HepG2 (cell line): ENCODE measurements around the gene TMEM217. TPM values are rescaled to one million over a fixed set of nuclear protein-coding genes. Genes with fewer than 3 reads are reported as not detected.

Experiments used
- CENPT ChIP-seq: sonication (generic); formaldehyde crosslinking; IDR thresholded peaks from 2 replicates; pipeline ENCODE4 v1.8.0; 2022; ENCODE audit warnings: low read depth, mild to moderate bottlenecking, moderate library complexity, missing genetic modification reagents
- ETV5 ChIP-seq: IDR thresholded peaks from 2 replicates; pipeline ENCODE4 v1.6.1; 2018; ENCODE audit warnings: missing biosample characterization, missing genetic modification reagents, inconsistent platforms, borderline replicate concordance
- FOSL2 ChIP-seq: sonication (generic); formaldehyde crosslinking; IDR thresholded peaks from 2 replicates; pipeline ENCODE4 v1.4.0; 2020; ENCODE audit warnings: missing genetic modification reagents
- NCOA1 ChIP-seq: sonication (generic); formaldehyde crosslinking; IDR thresholded peaks from 2 replicates; pipeline ENCODE4 v1.9.0; 2021; ENCODE audit warnings: missing genetic modification reagents
- PAWR ChIP-seq: sonication (generic); formaldehyde crosslinking; IDR thresholded peaks from 2 replicates; pipeline ENCODE4 v1.4.0; 2020; ENCODE audit warnings: missing genetic modification reagents, mild to moderate bottlenecking, borderline replicate concordance
- RELA ChIP-seq: sonication (generic); formaldehyde crosslinking; IDR thresholded peaks from 2 replicates; pipeline ENCODE4 v1.4.0; 2020; ENCODE audit warnings: missing genetic modification reagents
- SIN3B ChIP-seq: fragments of 150-350 bp; IDR thresholded peaks from 2 replicates; pipeline ENCODE4 v1.6.1; 2014; ENCODE audit warnings: low read length
- ZBTB7A ChIP-seq: sonication (generic); formaldehyde crosslinking; IDR thresholded peaks from 2 replicates; pipeline ENCODE4 v1.8.0; 2022; ENCODE audit warnings: mild to moderate bottlenecking, missing genetic modification reagents
- ZBTB7B ChIP-seq: sonication (generic); formaldehyde crosslinking; IDR thresholded peaks from 2 replicates; pipeline ENCODE4 v1.4.0; 2020; ENCODE audit warnings: missing genetic modification reagents
- ZNF264 ChIP-seq: sonication (generic); formaldehyde crosslinking; IDR thresholded peaks from 2 replicates; pipeline ENCODE4 v1.4.0; 2020; ENCODE audit warnings: missing genetic modification reagents
- ZNF746 ChIP-seq: sonication (generic); formaldehyde crosslinking; IDR thresholded peaks from 2 replicates; pipeline ENCODE4 v1.8.0; 2022; ENCODE audit warnings: mild to moderate bottlenecking, missing genetic modification reagents
- polyA plus RNA-seq, 8 experiments: library from polyadenylated mRNA; depleted of rRNA in 3 of 8; stranded (reverse) in 7 of 8; unstranded in 1 of 8; fragments of >200 nt; fragmentation: Illumina TruSeq in 4 of 8; extraction: Trizol in 4 of 8; gene quantifications; 2 replicates each; pipeline versions ENCODE4 v1.2.1 to v1.2.3, GENCODE V29; 2011 to 2016; ENCODE audit warnings: low read depth in 4 of 8, missing spikeins in 1 of 8, mixed read lengths in 1 of 8; ENCODE audit not compliant: insufficient read depth in 1 of 8
- total RNA-seq, 5 experiments: library from RNA; depleted of rRNA; stranded (reverse); fragments of >200 nt; fragmentation: Illumina TruSeq; extraction: Trizol; gene quantifications; 2 replicates each; pipeline ENCODE4 v1.2.3, GENCODE V29; 2016; ENCODE audit warnings: low read depth in 1 of 5
- TF ChIP-seq, protein P1 (sequence below): sonication (generic); formaldehyde crosslinking; IDR thresholded peaks from 2 replicates; pipeline ENCODE4 v1.5.0; 2020; ENCODE audit warnings: mild to moderate bottlenecking, missing genetic modification reagents, borderline replicate concordance
- TF ChIP-seq, protein P2 (sequence below): sonication (generic); formaldehyde crosslinking; IDR thresholded peaks from 2 replicates; pipeline ENCODE4 v1.4.0; 2020; ENCODE audit warnings: mild to moderate bottlenecking, missing genetic modification reagents
- TF ChIP-seq, protein P3 (sequence below): IDR thresholded peaks from 2 replicates; pipeline ENCODE4 v1.6.1; 2016; ENCODE audit warnings: control low read depth
- TF ChIP-seq, protein P4 (sequence below): sonication (generic); formaldehyde crosslinking; IDR thresholded peaks from 2 replicates; pipeline ENCODE4 v1.8.0; 2022; ENCODE audit warnings: missing genetic modification reagents, mild to moderate bottlenecking, borderline replicate concordance

Gene TMEM217
- total and polyA plus RNA-seq, 2 of the 13 experiments (the other 11 are each of a cell fraction or from before 2014, with no cell fraction given), result 2.3 to 3.4 TPM

DNA sequence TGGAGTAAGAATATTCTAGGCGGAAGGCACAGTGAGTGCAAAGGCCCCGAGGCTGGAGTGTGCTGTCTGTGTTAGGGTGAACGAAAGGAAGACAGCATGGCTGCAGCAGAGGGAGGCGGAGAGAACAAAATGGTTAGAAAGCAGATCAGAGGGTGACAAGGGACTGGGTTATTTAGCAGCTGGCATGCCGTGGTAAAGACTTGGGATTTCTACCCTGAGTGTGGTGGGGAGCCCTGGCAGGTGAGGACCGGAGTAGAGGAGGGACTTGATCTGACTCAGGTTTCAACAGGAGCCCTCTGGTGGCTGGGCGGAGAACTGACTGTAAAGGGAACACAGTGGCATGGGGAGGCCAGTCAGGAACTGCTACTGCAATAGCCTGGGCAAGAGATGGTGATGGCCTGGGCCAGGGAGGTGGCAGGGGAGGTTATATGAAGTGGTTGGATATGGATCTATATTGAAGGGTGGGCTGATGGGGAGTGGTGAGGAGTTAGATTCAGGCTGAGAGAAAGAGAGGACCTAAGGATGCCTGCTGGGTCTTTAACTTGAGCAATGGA, 50.0 kb downstream of the TMEM217 start (continued):
- TF ChIP-seq, protein P1, sequence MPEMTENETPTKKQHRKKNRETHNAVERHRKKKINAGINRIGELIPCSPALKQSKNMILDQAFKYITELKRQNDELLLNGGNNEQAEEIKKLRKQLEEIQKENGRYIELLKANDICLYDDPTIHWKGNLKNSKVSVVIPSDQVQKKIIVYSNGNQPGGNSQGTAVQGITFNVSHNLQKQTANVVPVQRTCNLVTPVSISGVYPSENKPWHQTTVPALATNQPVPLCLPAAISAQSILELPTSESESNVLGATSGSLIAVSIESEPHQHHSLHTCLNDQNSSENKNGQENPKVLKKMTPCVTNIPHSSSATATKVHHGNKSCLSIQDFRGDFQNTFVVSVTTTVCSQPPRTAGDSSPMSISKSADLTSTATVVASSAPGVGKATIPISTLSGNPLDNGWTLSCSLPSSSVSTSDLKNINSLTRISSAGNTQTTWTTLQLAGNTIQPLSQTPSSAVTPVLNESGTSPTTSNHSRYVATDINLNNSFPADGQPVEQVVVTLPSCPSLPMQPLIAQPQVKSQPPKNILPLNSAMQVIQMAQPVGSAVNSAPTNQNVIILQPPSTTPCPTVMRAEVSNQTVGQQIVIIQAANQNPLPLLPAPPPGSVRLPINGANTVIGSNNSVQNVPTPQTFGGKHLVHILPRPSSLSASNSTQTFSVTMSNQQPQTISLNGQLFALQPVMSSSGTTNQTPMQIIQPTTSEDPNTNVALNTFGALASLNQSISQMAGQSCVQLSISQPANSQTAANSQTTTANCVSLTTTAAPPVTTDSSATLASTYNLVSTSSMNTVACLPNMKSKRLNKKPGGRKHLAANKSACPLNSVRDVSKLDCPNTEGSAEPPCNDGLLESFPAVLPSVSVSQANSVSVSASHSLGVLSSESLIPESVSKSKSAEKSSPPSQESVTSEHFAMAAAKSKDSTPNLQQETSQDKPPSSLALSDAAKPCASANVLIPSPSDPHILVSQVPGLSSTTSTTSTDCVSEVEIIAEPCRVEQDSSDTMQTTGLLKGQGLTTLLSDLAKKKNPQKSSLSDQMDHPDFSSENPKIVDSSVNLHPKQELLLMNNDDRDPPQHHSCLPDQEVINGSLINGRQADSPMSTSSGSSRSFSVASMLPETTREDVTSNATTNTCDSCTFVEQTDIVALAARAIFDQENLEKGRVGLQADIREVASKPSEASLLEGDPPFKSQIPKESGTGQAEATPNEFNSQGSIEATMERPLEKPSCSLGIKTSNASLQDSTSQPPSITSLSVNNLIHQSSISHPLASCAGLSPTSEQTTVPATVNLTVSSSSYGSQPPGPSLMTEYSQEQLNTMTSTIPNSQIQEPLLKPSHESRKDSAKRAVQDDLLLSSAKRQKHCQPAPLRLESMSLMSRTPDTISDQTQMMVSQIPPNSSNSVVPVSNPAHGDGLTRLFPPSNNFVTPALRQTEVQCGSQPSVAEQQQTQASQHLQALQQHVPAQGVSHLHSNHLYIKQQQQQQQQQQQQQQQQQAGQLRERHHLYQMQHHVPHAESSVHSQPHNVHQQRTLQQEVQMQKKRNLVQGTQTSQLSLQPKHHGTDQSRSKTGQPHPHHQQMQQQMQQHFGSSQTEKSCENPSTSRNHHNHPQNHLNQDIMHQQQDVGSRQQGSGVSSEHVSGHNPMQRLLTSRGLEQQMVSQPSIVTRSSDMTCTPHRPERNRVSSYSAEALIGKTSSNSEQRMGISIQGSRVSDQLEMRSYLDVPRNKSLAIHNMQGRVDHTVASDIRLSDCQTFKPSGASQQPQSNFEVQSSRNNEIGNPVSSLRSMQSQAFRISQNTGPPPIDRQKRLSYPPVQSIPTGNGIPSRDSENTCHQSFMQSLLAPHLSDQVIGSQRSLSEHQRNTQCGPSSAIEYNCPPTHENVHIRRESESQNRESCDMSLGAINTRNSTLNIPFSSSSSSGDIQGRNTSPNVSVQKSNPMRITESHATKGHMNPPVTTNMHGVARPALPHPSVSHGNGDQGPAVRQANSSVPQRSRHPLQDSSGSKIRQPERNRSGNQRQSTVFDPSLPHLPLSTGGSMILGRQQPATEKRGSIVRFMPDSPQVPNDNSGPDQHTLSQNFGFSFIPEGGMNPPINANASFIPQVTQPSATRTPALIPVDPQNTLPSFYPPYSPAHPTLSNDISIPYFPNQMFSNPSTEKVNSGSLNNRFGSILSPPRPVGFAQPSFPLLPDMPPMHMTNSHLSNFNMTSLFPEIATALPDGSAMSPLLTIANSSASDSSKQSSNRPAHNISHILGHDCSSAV, result no peak
- TF ChIP-seq, protein P2, sequence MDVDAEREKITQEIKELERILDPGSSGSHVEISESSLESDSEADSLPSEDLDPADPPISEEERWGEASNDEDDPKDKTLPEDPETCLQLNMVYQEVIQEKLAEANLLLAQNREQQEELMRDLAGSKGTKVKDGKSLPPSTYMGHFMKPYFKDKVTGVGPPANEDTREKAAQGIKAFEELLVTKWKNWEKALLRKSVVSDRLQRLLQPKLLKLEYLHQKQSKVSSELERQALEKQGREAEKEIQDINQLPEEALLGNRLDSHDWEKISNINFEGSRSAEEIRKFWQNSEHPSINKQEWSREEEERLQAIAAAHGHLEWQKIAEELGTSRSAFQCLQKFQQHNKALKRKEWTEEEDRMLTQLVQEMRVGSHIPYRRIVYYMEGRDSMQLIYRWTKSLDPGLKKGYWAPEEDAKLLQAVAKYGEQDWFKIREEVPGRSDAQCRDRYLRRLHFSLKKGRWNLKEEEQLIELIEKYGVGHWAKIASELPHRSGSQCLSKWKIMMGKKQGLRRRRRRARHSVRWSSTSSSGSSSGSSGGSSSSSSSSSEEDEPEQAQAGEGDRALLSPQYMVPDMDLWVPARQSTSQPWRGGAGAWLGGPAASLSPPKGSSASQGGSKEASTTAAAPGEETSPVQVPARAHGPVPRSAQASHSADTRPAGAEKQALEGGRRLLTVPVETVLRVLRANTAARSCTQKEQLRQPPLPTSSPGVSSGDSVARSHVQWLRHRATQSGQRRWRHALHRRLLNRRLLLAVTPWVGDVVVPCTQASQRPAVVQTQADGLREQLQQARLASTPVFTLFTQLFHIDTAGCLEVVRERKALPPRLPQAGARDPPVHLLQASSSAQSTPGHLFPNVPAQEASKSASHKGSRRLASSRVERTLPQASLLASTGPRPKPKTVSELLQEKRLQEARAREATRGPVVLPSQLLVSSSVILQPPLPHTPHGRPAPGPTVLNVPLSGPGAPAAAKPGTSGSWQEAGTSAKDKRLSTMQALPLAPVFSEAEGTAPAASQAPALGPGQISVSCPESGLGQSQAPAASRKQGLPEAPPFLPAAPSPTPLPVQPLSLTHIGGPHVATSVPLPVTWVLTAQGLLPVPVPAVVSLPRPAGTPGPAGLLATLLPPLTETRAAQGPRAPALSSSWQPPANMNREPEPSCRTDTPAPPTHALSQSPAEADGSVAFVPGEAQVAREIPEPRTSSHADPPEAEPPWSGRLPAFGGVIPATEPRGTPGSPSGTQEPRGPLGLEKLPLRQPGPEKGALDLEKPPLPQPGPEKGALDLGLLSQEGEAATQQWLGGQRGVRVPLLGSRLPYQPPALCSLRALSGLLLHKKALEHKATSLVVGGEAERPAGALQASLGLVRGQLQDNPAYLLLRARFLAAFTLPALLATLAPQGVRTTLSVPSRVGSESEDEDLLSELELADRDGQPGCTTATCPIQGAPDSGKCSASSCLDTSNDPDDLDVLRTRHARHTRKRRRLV (CRISPR knock-in tag), result no peak
- TF ChIP-seq SIN3B (no peak), PAWR (CRISPR knock-in tag) (no peak), NCOA1 (no peak), RELA (no peak), ZNF264 (CRISPR knock-in tag) (no peak), FOSL2 (CRISPR knock-in tag) (peak; percentile 81), ETV5 (CRISPR knock-in tag) (no peak), ZBTB7B (CRISPR knock-in tag) (no peak), ZNF746 (CRISPR knock-in tag) (no peak), CENPT (CRISPR knock-in tag) (no peak), ZBTB7A (CRISPR knock-in tag) (no peak)
- TF ChIP-seq, protein P3, sequence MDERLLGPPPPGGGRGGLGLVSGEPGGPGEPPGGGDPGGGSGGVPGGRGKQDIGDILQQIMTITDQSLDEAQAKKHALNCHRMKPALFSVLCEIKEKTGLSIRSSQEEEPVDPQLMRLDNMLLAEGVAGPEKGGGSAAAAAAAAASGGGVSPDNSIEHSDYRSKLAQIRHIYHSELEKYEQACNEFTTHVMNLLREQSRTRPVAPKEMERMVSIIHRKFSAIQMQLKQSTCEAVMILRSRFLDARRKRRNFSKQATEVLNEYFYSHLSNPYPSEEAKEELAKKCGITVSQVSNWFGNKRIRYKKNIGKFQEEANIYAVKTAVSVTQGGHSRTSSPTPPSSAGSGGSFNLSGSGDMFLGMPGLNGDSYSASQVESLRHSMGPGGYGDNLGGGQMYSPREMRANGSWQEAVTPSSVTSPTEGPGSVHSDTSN (CRISPR knock-in tag), result no peak
- TF ChIP-seq, protein P4, sequence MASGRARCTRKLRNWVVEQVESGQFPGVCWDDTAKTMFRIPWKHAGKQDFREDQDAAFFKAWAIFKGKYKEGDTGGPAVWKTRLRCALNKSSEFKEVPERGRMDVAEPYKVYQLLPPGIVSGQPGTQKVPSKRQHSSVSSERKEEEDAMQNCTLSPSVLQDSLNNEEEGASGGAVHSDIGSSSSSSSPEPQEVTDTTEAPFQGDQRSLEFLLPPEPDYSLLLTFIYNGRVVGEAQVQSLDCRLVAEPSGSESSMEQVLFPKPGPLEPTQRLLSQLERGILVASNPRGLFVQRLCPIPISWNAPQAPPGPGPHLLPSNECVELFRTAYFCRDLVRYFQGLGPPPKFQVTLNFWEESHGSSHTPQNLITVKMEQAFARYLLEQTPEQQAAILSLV (CRISPR knock-in tag), result no peak
